K562 (cell line): ENCODE data around the gene PSMB11. TPM values are rescaled to one million over a fixed set of nuclear protein-coding genes. Genes with fewer than 3 reads are reported as not detected.

Source experiments
- ATF1 ChIP-seq, 2 experiments: fragments of 450-650 bp in 1 of 2; IDR thresholded peaks; 2 replicates each; pipeline ENCODE4 v1.6.1; 2016; ENCODE audit warnings: missing compliant biosample characterization in 1 of 2, missing genetic modification characterization in 1 of 2
- C11orf30 ChIP-seq: fragments of 450-650 bp; IDR thresholded peaks from 2 replicates; pipeline ENCODE4 v1.6.1; 2016; ENCODE audit warnings: low read depth, mild to moderate bottlenecking
- CCNT2 ChIP-seq: IDR thresholded peaks from 2 replicates; pipeline ENCODE4 v1.6.1; 2011; ENCODE audit warnings: borderline replicate concordance, low read depth, mild to moderate bottlenecking, moderate library complexity, mixed read lengths, low read length; ENCODE audit not compliant: insufficient read length; ENCODE audit errors: extremely low read depth
- ETV5 ChIP-seq: sonication (generic); formaldehyde crosslinking; IDR thresholded peaks from 2 replicates; pipeline ENCODE4 v1.4.0; 2020; ENCODE audit warnings: low read depth, mild to moderate bottlenecking, missing genetic modification reagents
- FIP1L1 ChIP-seq: fragments of 200-400 bp; formaldehyde crosslinking; IDR thresholded peaks from 2 replicates; pipeline ENCODE4 v1.6.1; 2018; ENCODE audit warnings: mild to moderate bottlenecking, low read depth, low read length; ENCODE audit not compliant: poor library complexity, severe bottlenecking
- JUNB ChIP-seq: fragments of 450-650 bp; formaldehyde crosslinking; conservative IDR thresholded peaks from 2 replicates; pipeline ENCODE4 v1.4.0; 2020; ENCODE audit warnings: mild to moderate bottlenecking
- MCM3 ChIP-seq: fragments of 450-650 bp; IDR thresholded peaks from 2 replicates; pipeline ENCODE4 v1.6.1; 2016
- RBM14 ChIP-seq: fragments of 200-400 bp; formaldehyde crosslinking; IDR thresholded peaks from 2 replicates; pipeline ENCODE4 v1.6.1; 2018; ENCODE audit warnings: low read depth, mild to moderate bottlenecking, low read length, moderate library complexity, borderline replicate concordance; ENCODE audit not compliant: insufficient read depth
- YY1 ChIP-seq, 3 experiments: IDR thresholded peaks; 2 replicates each; pipeline ENCODE4 v1.6.1; 2011; ENCODE audit warnings: low read length in 2 of 3, mild to moderate bottlenecking in 2 of 3, moderate library complexity in 2 of 3, borderline replicate concordance in 1 of 3, control low read depth in 1 of 3, low read depth in 1 of 3; ENCODE audit not compliant: insufficient read depth in 3 of 3, insufficient replicate concordance in 2 of 3, control insufficient read depth in 1 of 3, insufficient read length in 1 of 3; ENCODE audit errors: extremely low read depth in 1 of 3
- ZBTB1 ChIP-seq: sonication (generic); formaldehyde crosslinking; IDR thresholded peaks from 2 replicates; pipeline ENCODE4 v1.8.1; 2023; ENCODE audit warnings: missing genetic modification reagents, low read depth, mild to moderate bottlenecking, borderline replicate concordance
- ZNF239 ChIP-seq: fragments of 250-450 bp; sonication (Bioruptor Pico); IDR thresholded peaks from 2 replicates; pipeline ENCODE4 v1.4.0; 2020; ENCODE audit warnings: mild to moderate bottlenecking
- polyA plus RNA-seq, 8 experiments: library from polyadenylated mRNA; depleted of rRNA in 4 of 8; stranded (reverse) in 5 of 8; unstranded in 3 of 8; fragments of >200 nt; fragmentation: Nextera tagmentation in 2 of 8; fragmentation: Illumina TruSeq in 1 of 8; extraction: Ambion mirVana in 2 of 8; extraction: Trizol in 1 of 8; gene quantifications; 2 replicates each; pipeline versions ENCODE4 v1.2.1 to v1.2.3, GENCODE V29; 2011 to 2014; ENCODE audit warnings: inconsistent platforms in 1 of 8, missing spikeins in 1 of 8
- total RNA-seq, 7 experiments: library from RNA; depleted of rRNA in 6 of 7; stranded (reverse); fragments of >200 nt in 6 of 7; fragmentation: Illumina TruSeq in 2 of 7; extraction: Trizol in 2 of 7; gene quantifications; 2 replicates each; pipeline versions ENCODE4 v1.2.1 to v1.2.3, GENCODE V29; 2011 to 2021; ENCODE audit warnings: low replicate concordance in 1 of 7
- TF ChIP-seq, protein P1 (sequence below): fragments of 150-350 bp; conservative IDR thresholded peaks from 2 replicates; pipeline ENCODE4 v1.6.1; 2014; ENCODE audit warnings: low read length
- TF ChIP-seq, protein P2 (sequence below): sonication (generic); formaldehyde crosslinking; IDR thresholded peaks from 2 replicates; pipeline ENCODE4 v1.8.1; 2023; ENCODE audit warnings: mild to moderate bottlenecking, missing genetic modification reagents
- TF ChIP-seq, protein P3 (sequence below): fragments of 250-450 bp; sonication (Bioruptor Pico); IDR thresholded peaks from 2 replicates; pipeline ENCODE4 v1.8.0; 2021; ENCODE audit warnings: moderate library complexity, mild to moderate bottlenecking, inconsistent platforms

PSMB11 gene
- total and polyA plus RNA-seq, 9 of the 15 experiments (the other 6 are each of a cell fraction or from before 2014, with no cell fraction given) = not detected

DNA sequence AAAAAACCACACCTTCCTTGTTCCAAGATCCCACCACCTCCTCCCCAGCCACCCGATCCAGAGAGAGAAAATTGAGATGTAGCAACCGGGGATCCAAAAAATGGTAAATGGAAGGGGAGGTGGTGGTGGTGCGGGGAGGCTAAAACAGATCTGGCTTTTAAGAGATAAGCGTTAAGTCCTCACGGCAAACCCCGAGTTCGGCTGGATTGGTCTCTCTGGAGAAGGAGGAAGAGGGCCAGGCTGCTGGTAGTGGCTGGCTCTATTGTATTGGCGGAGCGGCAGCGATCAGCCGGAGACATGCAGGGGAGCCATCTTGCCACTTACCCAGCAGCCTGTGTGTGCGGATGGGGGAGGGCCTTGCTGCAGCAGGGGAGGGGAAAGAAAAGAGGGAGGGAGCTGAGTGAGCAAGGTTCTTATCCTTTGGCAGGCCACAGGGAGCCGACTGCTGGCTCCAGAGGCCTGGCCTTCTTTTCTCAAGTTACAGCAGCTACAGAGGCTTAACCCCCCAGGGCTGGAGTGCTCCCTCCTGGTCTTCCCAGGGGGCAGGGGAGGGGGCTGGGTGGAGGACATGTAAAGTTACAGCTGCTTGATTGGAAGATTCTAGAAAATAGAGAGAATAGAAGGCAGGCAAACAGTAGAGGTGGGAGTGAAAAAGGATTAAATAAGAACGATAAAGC lies 29.4 kb downstream of the PSMB11 start (continued):
- TF ChIP-seq, protein P1, sequence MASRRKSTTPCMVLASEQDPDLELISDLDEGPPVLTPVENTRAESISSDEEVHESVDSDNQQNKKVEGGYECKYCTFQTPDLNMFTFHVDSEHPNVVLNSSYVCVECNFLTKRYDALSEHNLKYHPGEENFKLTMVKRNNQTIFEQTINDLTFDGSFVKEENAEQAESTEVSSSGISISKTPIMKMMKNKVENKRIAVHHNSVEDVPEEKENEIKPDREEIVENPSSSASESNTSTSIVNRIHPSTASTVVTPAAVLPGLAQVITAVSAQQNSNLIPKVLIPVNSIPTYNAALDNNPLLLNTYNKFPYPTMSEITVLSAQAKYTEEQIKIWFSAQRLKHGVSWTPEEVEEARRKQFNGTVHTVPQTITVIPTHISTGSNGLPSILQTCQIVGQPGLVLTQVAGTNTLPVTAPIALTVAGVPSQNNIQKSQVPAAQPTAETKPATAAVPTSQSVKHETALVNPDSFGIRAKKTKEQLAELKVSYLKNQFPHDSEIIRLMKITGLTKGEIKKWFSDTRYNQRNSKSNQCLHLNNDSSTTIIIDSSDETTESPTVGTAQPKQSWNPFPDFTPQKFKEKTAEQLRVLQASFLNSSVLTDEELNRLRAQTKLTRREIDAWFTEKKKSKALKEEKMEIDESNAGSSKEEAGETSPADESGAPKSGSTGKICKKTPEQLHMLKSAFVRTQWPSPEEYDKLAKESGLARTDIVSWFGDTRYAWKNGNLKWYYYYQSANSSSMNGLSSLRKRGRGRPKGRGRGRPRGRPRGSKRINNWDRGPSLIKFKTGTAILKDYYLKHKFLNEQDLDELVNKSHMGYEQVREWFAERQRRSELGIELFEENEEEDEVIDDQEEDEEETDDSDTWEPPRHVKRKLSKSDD = no peak
- TF ChIP-seq CCNT2 = no peak
- TF ChIP-seq, protein P2, sequence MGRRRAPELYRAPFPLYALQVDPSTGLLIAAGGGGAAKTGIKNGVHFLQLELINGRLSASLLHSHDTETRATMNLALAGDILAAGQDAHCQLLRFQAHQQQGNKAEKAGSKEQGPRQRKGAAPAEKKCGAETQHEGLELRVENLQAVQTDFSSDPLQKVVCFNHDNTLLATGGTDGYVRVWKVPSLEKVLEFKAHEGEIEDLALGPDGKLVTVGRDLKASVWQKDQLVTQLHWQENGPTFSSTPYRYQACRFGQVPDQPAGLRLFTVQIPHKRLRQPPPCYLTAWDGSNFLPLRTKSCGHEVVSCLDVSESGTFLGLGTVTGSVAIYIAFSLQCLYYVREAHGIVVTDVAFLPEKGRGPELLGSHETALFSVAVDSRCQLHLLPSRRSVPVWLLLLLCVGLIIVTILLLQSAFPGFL (CRISPR knock-in tag) = no peak
- TF ChIP-seq C11orf30 = peak; percentile 82
- TF ChIP-seq, protein P3, sequence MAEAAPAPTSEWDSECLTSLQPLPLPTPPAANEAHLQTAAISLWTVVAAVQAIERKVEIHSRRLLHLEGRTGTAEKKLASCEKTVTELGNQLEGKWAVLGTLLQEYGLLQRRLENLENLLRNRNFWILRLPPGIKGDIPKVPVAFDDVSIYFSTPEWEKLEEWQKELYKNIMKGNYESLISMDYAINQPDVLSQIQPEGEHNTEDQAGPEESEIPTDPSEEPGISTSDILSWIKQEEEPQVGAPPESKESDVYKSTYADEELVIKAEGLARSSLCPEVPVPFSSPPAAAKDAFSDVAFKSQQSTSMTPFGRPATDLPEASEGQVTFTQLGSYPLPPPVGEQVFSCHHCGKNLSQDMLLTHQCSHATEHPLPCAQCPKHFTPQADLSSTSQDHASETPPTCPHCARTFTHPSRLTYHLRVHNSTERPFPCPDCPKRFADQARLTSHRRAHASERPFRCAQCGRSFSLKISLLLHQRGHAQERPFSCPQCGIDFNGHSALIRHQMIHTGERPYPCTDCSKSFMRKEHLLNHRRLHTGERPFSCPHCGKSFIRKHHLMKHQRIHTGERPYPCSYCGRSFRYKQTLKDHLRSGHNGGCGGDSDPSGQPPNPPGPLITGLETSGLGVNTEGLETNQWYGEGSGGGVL = no peak
- TF ChIP-seq MCM3 = no peak
- no peak for TF ChIP-seq JUNB
- TF ChIP-seq YY1 (IDR thresholded peaks at IDR 0.05; ENCODE audit: borderline replicate concordance in 1 of 3, control insufficient read depth in 1 of 3, extremely low read depth in 1 of 3, insufficient read depth in 3 of 3, insufficient read length in 1 of 3, insufficient replicate concordance in 2 of 3, low read depth in 1 of 3, low read length in 2 of 3) = peak; percentile 81 to 99 (median 92)
- no peak for TF ChIP-seq RBM14
- TF ChIP-seq ZBTB1 (CRISPR knock-in tag) = no peak
- no peak for TF ChIP-seq ETV5 (CRISPR knock-in tag)
- TF ChIP-seq FIP1L1 = no peak
- no peak for TF ChIP-seq ZNF239 (CRISPR knock-in tag)
- TF ChIP-seq ATF1 (CRISPR knock-in tag; IDR thresholded peaks at IDR 0.05) = no peak
- TF ChIP-seq ATF1 (tag; IDR thresholded peaks at IDR 0.05) = no peak
